PC-9 (cell line): ENCODE data around the gene PIM1.

Experiments used
- CTCF ChIP-seq: fragments of 200-600 bp; sonication (generic); conservative IDR thresholded peaks from 2 replicates; pipeline ENCODE4 v1.6.1; 2017; ENCODE audit warnings: mixed run types, antibody characterized with exemption, mild to moderate bottlenecking, moderate library complexity
- EZH2 ChIP-seq: fragments of 200-600 bp; sonication (generic); IDR thresholded peaks from 2 replicates; pipeline ENCODE4 v1.8.0; 2017; ENCODE audit warnings: antibody characterized with exemption, low read depth

- TF ChIP-seq CTCF (no peak), EZH2 (no peak)
These were observed 53.0 kb downstream of the PIM1 start for GRCh38 chr6:37222992-37223391.
